HG03135 (cell line): ENCODE data around the gene DEDD2.

Experiments
- ATAC-seq: cut with Tn5 transposase; IDR thresholded peaks from one replicate; pipeline ENCODE4 v1.9.1; 2021; ENCODE audit warnings: mild to moderate bottlenecking, moderate library complexity; ENCODE audit not compliant: unreplicated experiment

Gene DEDD2

DNA sequence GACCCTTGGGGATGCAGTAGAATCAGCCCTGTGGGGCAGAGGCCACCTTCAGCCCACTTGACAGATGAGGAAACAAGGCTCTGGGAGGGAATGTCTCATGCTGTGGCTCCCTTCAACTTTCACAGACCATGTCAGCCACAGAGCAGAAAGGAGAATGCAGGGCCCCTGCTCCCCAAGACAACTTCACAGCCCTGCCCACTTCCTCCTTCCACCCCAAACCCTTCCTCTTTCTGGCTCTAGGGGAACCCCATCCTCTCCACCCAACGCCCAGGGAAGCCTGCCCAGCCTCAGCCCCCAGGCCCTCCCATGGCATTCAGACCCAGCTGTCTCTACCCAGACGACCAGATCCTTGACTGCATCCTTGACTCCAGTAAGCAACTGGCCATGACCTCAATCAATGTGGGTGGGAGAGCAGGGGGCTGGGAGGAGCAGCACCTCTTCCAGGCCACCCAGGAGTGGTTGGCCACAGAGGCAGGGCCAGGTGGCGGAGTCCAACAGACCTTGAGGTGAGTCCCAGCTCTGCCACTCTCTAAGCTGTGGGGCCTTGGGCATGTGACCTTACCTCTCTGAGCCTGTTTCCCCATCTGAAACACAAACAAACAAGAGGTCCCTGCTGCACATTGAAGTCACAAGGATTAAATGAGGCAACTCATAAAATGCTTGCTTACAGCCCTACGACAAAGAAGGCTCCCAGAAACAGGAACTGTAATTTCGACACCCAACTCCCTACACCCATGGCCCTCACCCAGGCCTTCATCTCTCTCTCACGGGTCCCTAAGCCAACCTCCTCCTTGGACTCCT is 15.8 kb downstream of the DEDD2 start:
- ATAC-seq: no peak

DNA sequence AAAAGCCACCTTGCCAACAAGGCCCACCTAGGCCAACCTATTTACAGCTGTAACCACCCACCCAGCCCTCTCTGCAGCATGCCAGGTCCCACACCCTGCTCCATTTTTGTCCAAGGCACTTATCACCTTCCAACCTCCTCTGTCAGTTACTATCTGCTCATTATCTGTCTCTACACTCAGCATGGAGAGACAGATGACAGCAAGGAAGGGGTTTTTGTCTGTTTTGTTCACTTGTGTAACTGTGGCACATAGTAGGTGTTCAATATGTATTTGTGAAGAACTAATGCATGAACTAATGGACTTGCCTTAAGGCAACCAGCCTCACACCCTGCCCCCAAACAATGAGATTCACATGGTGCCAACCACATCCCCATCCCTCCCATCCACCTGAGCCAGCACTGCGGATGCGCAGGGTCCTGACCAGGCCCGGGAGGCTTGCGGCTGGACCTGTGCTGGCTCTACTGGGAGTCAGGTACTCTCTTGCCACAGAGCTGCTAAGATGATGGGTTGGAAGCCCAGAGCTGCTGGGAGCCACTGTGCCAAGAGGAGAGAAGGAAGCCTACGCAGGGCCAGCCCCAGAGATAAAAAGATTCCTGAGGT is 17.3 kb downstream of the DEDD2 start:
- ATAC-seq: no peak

DNA sequence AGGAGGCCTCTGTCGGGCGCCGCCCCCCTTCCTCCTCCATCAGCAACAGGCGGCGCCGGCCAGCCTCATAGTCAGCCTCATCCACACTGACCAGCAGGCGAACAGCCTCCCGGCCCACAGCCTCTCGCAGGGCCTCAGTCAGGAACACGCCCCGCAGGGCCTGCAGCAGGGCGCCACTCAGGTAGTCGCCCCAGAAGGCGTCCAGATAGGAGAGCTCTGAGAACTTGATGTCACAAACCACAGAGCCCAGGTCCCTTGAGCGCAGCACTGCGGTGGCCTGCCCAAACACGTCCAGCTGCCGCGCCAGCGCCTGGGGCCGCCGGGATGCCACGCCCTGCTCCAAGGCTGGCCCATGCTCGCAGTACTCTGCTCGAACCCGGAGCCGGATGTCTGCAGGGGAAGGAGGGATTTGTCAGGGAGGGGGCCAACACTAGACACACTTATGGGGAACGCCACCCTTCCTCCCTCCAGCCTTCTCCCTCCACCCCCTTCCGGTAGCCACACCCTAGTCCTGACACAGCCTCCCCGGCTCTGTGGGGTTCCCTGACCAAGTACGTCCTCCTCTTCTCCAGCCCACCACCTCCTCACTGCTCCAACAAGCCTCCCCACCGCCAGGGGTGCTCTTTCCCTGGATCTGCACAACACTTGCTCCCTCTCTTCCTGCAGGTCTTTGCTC is 17.9 kb downstream of the DEDD2 start:
- peak; percentile 42 for ATAC-seq

DNA sequence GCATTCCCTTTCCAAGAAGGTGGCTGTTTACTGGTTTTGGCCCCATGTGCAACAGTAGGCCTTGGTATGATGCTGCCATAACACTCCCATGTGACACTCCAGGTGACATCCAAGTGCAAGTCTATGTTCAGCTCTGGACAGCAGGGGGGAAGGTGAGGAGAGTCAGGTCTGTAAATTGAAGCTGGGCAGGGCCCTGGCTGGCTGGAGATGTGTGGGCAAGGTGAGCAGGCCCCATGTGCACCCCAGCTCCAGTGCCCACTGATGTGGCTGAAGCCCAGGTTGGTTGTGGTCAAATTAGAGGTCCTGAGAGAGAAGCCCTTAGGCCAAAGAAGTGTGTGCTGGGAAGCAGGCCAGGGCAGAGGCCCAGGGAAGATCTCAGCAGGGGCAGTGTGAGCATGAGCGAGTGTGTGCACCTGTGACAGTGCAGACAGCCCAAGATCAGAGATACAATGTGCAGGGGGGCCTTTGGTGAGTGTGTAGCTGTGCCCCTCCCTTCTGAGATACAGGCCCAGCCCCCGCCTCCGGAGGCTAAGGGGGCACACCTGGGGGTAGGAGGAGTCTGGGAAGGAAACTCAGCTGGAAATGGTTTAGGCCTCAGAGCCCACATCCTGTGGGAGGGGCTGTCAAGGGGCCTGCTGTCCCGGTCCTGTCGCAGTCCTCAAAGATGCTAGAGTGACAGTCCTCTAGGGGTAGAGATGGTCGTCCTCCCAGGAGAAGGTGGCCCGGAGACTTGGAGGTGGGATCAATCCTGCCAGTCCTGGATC is 18.6 kb downstream of the DEDD2 start:
- peak; percentile 46 for ATAC-seq

DNA sequence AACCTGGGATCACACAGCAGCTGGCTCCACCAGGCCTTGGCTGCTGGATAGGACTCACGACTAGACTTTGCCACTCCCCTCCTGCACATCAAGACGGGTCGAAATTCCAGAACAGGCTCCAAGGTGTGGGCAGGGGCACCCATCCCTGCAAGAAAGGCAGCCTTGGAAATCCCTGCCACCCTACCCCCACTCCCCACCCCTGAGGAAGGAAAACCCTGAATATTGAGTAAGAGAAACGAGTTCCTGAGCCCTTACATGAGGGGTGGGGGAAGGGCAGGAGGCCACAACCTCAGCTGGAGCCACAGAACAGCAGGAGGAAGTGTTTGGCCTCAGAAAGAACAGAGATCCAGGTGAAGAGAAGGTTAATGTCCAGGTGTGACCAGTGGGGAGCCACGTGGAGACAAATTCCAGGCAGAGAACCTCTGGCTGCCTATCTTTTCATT is 20.1 kb downstream of the DEDD2 start:
- no peak for ATAC-seq

DNA sequence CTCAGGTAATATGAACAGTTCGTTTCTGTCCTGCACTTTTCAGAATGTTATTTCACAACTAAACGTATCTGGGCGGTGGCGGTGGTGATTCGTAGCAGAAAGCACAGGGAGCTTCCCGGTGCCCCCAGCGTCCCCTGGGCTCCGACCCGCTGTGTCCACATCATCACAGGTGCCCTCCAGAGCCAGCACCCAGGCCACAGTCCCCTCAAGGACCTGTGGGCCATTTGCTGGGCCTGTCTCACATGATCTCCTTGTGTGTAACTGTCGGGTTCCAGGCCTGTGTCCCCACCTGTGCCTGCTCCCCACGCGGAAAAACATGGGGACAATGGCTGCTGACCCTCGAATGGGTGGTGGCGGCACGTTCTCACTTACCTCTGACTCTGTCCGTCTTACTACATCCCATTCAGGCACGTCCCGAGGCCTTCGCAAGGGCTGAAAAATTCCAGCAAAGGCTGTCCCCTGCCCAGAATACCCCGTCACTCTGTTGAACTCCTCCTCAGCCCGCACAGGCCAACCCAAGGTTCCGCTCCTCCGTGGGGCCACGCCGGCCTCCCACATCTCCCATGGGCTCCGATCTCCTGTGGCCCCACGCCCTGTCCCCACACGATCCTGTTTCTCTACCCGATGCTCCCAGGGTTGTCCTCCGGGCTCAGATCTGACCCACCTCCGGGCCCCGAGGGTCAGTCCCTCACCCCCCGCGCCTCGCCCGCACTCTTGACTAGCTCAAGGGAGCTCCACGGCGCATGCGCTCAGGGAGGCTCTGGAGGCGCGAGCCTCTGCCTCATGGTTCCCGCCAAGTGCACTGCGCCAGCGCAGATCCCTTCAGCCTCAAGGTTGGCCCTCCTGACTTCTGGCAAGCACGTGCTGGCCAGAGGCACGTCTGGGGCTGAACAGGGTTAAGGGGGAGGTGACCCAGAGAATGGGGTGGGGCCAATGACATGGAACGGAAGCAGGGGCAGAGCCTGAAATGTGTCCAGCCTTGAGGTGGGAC is 21.2 kb downstream of the DEDD2 start:
- ATAC-seq: no peak

DNA sequence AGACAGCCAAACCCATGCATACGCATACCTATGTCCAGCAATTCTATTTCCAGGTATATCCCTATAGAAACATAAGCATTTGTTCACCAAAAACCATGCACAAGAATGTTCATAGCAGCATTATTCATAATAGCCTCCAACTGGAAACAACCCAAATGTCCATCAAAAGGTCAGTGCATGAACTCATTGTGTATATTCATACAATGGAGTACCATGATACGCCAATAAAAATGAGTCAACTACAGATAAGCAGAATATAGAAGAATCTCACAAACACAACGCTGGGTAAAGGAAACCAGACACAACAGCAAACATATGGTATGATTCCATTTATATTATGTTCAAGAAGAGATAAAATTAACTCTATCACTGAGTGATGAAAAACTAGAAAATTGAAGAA is 23.8 kb downstream of the DEDD2 start:
- no peak for ATAC-seq

DNA sequence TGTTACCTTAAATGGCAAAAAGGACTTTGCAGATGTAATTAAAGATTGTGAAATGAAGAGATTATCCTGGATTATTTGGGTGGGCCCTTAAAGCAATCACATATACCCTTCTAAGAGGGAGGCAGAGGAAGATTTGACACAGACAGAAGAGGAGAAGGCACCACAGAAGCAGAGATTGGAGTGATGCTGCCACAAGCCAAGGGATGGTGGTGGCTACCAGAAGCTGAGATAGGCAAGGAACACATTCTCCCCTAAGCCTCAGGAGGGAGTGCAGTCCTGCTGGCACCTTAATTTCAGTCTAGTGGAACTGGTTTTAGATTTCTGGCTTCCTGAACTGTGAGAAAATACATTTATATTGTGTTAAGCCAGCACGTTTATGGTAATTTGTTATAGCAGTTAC is 24.2 kb downstream of the DEDD2 start:
- no peak for ATAC-seq

DNA sequence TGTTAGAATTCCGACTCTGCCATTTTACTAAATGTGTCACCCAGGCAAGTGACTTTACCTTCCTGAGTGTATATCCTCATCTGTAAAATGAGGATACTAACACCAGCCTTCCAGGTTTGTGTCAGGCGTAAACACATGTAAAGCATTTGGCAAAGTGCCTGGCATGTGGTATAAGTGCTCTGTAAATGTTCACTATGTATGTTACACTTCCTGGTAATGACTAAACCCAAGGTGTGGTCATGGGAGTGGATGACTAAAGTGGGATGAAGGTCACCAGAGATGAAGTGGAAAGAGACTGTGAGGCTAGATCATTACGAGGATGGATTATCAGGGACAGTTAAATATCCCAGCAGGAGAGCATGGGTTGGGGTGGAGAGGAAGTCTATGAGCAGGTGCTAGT is 25.6 kb downstream of the DEDD2 start:
- ATAC-seq: no peak

DNA sequence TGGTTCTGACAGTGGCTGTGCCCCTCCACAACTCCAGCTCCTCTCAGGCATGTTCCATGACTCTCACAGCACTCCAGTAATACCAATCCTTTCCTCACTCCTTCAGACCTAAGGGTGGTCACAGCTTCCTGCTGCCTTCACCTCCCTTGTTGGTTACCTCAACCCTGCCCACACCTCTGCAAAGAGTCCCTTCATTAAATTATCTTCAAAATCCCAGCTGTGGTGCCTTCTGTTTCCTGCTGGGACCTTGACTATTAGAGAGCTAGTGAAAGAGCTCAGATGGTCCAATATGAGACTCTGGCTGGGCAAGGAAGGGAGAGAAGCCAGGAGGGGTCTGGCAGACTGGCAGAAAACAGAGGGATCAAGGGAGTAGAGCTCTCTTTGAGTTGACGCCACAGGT is 26.1 kb downstream of the DEDD2 start:
- ATAC-seq: no peak

DNA sequence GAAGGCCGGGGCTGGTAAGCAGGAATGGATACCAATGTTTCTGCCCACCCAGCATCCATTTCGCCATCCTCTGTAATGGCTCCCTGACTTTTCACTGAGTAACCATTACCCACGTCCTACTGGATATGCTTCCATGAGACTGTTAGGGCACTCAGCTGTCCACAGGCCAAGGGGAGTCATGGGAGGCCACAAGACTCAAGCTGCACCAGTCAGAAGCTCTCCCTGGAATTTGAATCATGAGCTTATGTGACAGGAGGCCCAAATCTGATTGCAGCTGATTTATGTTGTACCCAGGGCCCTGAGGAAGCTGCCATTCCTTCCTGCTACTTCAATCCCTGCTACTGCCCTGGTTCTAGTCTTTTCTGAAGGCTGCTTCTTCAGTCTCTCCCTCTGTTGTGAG is 28.3 kb downstream of the DEDD2 start:
- no peak for ATAC-seq

DNA sequence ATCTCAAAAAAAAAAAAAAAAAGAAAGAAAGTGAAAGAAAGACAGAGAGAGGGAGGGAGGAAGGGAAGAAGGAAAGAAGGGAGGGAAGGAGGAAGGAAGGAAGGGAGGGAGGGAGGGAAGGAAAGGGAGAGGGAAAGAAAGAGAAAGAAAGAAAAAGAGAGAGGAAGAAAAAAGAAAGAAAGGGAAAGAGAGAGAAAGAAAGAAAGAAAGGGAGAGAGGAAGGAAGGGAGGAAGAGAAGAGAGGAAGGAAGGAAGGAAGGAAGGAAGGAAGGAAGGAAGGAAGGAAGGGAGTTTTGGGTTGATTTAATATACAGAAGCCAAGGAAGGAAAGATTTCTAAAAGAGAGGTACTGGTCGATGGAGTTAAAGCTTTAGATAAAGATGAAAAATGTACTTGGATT is 28.8 kb downstream of the DEDD2 start:
- no peak for ATAC-seq

DNA sequence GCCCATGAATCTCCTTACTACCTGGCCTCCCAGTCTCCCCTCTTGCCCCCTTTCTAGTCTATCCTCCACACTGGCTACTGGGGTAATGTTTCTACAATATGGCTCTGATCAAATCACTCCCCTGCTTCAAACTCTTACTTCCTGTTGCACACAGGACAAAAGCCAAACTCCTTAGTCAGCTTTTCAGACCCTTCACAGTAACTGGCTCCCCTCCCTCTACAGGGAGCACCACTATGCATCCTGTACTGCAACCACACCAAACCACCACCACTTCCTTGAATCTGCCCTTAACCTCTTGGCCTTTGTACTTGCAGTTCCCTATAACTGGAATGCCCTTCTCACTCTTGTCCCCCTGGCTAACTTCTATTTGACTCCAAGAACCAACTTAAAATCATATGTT is 32.2 kb downstream of the DEDD2 start:
- no peak for ATAC-seq

DNA sequence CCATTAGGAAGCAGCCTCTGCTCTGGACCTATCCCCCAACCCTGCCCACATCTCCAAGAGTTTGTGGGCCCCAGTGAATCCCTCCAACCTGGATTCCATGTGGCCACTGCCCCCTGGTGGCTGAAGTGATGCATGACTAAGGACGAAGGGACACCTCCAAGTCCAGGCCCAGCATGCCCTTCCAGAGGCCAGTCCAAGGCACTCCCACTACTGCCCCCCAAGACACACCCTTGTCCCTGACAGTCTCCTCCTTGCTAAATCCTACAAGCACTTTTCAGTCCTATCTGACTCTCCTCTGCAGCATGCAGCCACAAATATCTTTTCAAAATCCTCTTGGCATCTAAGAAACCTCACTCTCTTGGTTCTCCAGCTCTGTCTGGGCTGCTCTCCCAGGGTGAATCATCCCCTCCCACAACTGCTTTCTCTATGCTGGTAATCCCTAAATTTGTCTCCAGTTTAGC is 33.0 kb downstream of the DEDD2 start:
- ATAC-seq: no peak

DNA sequence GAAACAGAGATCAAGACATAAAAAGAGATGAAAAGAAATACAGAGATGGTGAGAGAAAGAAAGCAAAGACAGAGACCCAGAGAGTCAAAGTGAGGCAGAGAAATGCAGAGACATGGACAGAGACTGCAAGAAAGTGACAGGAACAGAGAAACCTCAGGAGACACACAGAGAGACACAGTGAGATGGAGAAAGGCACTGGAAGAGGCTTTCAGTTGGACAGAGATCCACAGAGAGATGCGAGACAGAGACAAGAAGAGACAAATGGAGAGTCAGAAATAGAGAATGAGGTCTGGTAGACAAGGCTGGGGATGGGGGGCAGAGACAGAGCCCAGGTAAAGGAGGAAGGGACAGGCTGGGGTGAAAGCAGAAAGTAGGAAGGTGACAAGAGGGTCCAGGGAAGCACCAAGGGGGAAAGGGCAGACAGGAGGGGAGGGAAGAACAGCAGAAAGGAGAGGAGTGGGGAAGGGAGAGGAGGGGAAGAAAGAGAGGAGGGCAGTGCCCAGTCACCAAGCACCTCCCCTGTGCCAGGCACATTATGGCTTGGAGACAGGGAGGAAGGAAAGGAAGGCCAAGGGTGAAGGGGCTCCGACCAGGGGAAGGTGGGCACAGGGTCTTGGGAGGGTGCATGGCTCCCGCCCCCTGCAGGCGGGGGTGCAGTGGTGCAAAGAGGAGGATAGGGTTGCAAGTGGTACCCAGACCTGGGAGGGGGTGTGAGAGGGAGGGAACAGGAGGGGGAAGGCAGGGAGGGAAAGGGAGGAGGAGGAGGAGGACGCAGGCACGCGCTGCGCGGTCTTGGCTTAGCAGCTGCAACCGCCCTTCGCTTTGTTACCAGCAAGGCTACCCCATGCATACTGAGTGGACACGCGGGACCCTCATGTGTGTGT is 38.4 kb downstream of the DEDD2 start:
- no peak for ATAC-seq

DNA sequence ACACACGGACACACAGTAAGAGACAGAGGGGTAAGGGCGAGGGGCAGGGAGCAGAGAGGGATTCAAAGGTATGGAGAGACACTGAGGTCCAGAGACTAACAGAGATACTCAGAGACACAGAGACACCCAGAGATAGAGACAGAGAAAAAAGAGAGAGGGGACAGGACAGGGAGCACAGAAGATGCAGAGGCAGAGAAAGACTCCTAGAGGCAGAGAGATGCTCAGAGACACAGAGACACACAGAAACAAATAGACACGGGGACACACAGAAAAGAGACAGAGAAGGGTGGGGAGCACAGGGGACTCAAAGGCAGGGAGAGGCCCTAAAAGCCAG is 39.8 kb downstream of the DEDD2 start:
- ATAC-seq: no peak

DNA sequence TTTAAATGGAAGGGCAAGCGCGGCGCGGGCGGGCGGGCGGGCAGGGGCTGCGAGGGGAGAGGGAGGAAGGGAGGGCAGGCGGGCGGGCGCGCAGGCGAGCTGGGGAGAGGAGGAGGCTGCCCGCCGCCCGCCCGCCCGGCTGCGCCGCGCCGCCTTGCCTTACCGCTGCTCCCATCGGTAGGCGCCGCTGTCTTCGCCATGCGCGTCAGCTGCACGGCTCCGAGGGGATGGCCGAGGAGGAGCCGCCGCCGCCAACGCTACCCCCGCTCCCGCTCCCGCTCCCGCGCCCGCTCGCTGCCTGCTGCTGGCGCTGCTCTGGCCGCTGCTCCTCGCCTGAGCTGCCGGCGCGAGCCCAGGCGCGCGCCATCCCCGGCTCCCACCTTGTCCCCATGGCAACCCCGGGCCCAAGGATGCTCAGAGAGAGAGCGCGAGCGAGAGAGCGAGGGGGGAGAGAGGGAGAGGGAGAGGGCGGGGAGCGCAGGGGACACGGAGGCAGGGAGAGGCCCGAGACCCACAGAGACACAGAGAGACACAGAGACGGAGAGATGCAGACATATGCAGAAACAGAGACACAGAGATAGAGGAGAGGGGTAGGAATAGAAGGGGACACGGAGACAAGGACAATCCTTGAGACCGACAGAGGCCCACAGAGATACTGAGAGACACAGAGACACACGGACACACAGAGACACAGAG is 40.3 kb downstream of the DEDD2 start:
- no peak for ATAC-seq

DNA sequence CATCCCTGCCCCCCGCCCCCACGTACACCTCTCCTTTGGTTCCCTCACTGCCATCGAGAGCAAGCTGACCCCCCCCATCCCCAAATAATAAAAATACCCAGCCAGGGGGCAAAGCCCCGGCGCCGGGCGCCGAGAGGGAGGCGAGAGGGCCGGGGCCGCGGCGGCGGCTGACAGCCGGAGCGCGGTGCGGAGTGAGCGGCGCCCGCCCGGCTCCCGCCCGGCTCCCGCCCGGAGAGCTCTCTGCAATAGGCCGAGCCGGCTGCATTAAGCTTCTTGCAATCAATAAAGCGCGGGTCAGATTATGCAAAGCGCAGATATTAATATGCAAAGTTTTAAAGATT is 40.9 kb downstream of the DEDD2 start:
- no peak for ATAC-seq
